Epithelial cell of esophagus (primary cell): Measurements from ENCODE around the gene ADAR.

Experiments
- DNase-seq: peaks from one replicate; pipeline ENCODE4 v3.0.0; 2010; ENCODE audit warnings: low read depth
- H3K4me3 ChIP-seq: 2 replicates; pipeline ENCODE4 v1.5.1; 2011; ENCODE audit warnings: mild to moderate bottlenecking, low read length, control low read depth
- CTCF ChIP-seq: IDR thresholded peaks from 2 replicates; pipeline ENCODE4 v1.5.1; 2011; ENCODE audit warnings: low read depth, mild to moderate bottlenecking, low read length, control low read depth, inconsistent platforms; ENCODE audit not compliant: insufficient read depth; ENCODE audit errors: missing control alignments

ADAR gene

GRCh38 chr1:154571964-154572288, 36.1 kb downstream of the ADAR start:
- no peak for DNase-seq
- no peak for TF ChIP-seq CTCF

GRCh38 chr1:154571244-154571963, 36.6 kb downstream of the ADAR start:
- DNase-seq, result no peak
- TF ChIP-seq CTCF, result no peak
- H3K4me3 ChIP-seq, result no peak overlapping the region

More at GRCh38 chr1:154571964-154572288, 36.1 kb downstream of the ADAR start:
- no peak overlapping the region for H3K4me3 ChIP-seq

GRCh38 chr1:154568157-154568815, 39.7 kb downstream of the ADAR start:
- H3K4me3 ChIP-seq, result no peak overlapping the region
- DNase-seq, result no peak
- no peak for TF ChIP-seq CTCF

- no peak for TF ChIP-seq CTCF
- peak; percentile 67 for DNase-seq
- no peak within 1 kb of the TSS for H3K4me3 ChIP-seq
Observed at GRCh38 chr1:154567386-154568156, 40.4 kb downstream of the ADAR start, which contains the start of gene CHRNB2. Gene CHRNB2, plus strand, starts transcription at chr1:154567778. Its CDS starts 267 bp downstream, at chr1:154568045.

- no peak overlapping the region for H3K4me3 ChIP-seq
- no peak for DNase-seq
- TF ChIP-seq CTCF, result no peak
Observed at GRCh38 chr1:154565876-154566275, 42.1 kb downstream of the ADAR start.

GRCh38 chr1:154559466-154560044, 48.4 kb downstream of the ADAR start:
- DNase-seq, result peak; percentile 92
- peak; percentile 98 for TF ChIP-seq CTCF
- H3K4me3 ChIP-seq, result peak overlapping the region; percentile 82
